HepG2 (cell line): ENCODE results near the gene CD44. TPM values are rescaled to one million over a fixed set of nuclear protein-coding genes. Genes with fewer than 3 reads are reported as not detected.

Source experiments
- ATAC-seq: fragments of 200-7000 bp; cut with Tn5 transposase; 3 replicates; pipeline ENCODE4 v1.9.1; 2020; ENCODE audit warnings: mild to moderate bottlenecking, moderate library complexity
- BruUV-seq: library from RNA; stranded (reverse); fragments of 400-500 nt; replicated peaks from 2 replicates; lab custom pipeline; 2021; lab: Mats Ljungman, UMichigan
- CTCF ChIA-PET: fragments of 300-600 bp; formaldehyde crosslinking; extraction: SDS; loops from one replicate; lab custom pipeline; 2021; ENCODE audit warnings: low total read pairs, inconsistent platforms, low intra/inter-chr PET ratio; lab: Yijun Ruan, JAX
- POLR2A ChIA-PET: fragments of 350-600 bp; sonication (Branson Sonifier 250); formaldehyde crosslinking; loops from one replicate; lab custom pipeline; 2020; ENCODE audit warnings: antibody characterized with exemption, inconsistent platforms; lab: Yijun Ruan, JAX
- DNase-seq: peaks from one replicate; pipeline ENCODE4 v3.0.0-alpha.2; 2015; ENCODE audit warnings: low spot score
- FAIRE-seq: peaks from 3 replicates; lab custom pipeline; 2011; peaks lifted over from hg19 to GRCh38; lab: Jason Lieb, UNC
- H2AFZ ChIP-seq: one replicate; pipeline ENCODE4 v1.6.1; 2011; ENCODE audit warnings: low read length, inconsistent platforms
- H3K27ac ChIP-seq: fragments of 300-600 bp; 3 replicates; pipeline ENCODE4 v1.8.0; 2011; ENCODE audit warnings: mixed run types, mild to moderate bottlenecking, mixed read lengths, low read length, inconsistent platforms; ENCODE audit not compliant: insufficient read depth; ENCODE audit errors: extremely low read length
- H3K27me3 ChIP-seq, 2 experiments: fragments of 200-600 bp in 1 of 2; 2 replicates in 1 of 2; 3 replicates in 1 of 2; pipeline versions ENCODE4 v1.6.0 to v1.8.0; 2011; ENCODE audit warnings: low read length in 2 of 2, mild to moderate bottlenecking in 2 of 2, moderate library complexity in 2 of 2, inconsistent platforms in 1 of 2; ENCODE audit not compliant: insufficient read depth in 2 of 2, control insufficient read depth in 1 of 2
- H3K36me3 ChIP-seq, 2 experiments: fragments of 200-600 bp in 1 of 2; replicated peaks in 1 of 2; 2 replicates in 1 of 2; 3 replicates in 1 of 2; pipeline versions ENCODE4 v1.5.1 to v1.8.0; 2011; ENCODE audit warnings: low read length in 2 of 2, inconsistent platforms in 1 of 2; ENCODE audit not compliant: insufficient read depth in 2 of 2, control insufficient read depth in 1 of 2
- H3K4me1 ChIP-seq: 2 replicates; pipeline ENCODE4 v1.5.1; 2012; ENCODE audit warnings: low read length, inconsistent platforms; ENCODE audit not compliant: insufficient read depth
- H3K4me2 ChIP-seq: 2 replicates; pipeline ENCODE4 v1.6.0; 2011; ENCODE audit warnings: low read depth, low read length, inconsistent platforms
- H3K4me3 ChIP-seq, 3 experiments: fragments of 200-600 bp in 1 of 3; sonication (generic), shearing (Covaris generic) in 1 of 3; replicated peaks in 1 of 3; 2 replicates each; pipeline ENCODE4 v1.5.1; 2011 to 2016; ENCODE audit warnings: low read length in 3 of 3, inconsistent platforms in 2 of 3, low read depth in 2 of 3, mild to moderate bottlenecking in 2 of 3, control low read depth in 1 of 3, mixed read lengths in 1 of 3; ENCODE audit not compliant: insufficient read depth in 1 of 3
- H3K79me2 ChIP-seq: one replicate; pipeline ENCODE4 v1.6.1; 2011; ENCODE audit warnings: low read length, inconsistent platforms; ENCODE audit not compliant: insufficient read depth
- H3K9ac ChIP-seq: 2 replicates; pipeline ENCODE4 v1.6.0; 2011; ENCODE audit warnings: mild to moderate bottlenecking, low read depth, low read length, inconsistent platforms; ENCODE audit not compliant: insufficient read depth
- H3K9me3 ChIP-seq: 2 replicates; pipeline ENCODE4 v1.5.1; 2012; ENCODE audit warnings: mild to moderate bottlenecking, low read length
- H4K20me1 ChIP-seq: 2 replicates; pipeline ENCODE4 v1.6.0; 2011; ENCODE audit warnings: inconsistent platforms, mild to moderate bottlenecking, low read length, moderate library complexity; ENCODE audit not compliant: insufficient read depth
- MXI1 ChIP-seq: IDR thresholded peaks from 3 replicates; pipeline ENCODE4 v1.6.1; 2012; ENCODE audit warnings: low read depth, low read length, inconsistent platforms, borderline replicate concordance
- PRDM10 ChIP-seq: sonication (generic); formaldehyde crosslinking; IDR thresholded peaks from 2 replicates; pipeline ENCODE4 v1.4.0; 2020; ENCODE audit warnings: low read depth, missing genetic modification reagents
- ZNF318 ChIP-seq: sonication (generic); formaldehyde crosslinking; IDR thresholded peaks from 2 replicates; pipeline ENCODE4 v1.4.0; 2020; ENCODE audit warnings: mild to moderate bottlenecking, missing genetic modification reagents
- ZNF441 ChIP-seq: sonication (generic); formaldehyde crosslinking; IDR thresholded peaks from 2 replicates; pipeline ENCODE4 v1.7.0; 2021; ENCODE audit warnings: missing genetic modification reagents, borderline replicate concordance
- WGBS: methylation state at CpG from one replicate; pipeline ENCODE4 v1.1.6; 2017; ENCODE audit warnings: low lambda C conversion rate; 5-methylcytosine and 5-hydroxymethylcytosine counted together
- in situ Hi-C: cut with HindIII; loops from 2 replicates; pipeline ENCODE4 v1.10.0; 2017; ENCODE audit warnings: low pct_unique_long_range_greater_than_20kb; ENCODE audit not compliant: extremely low pct_ligation_motif_present
- intact Hi-C: fragments of 100-400 bp; cut with micrococcal nuclease; formaldehyde crosslinking; loops from one replicate; pipeline ENCODE4 v1.10.0; 2022; ENCODE audit not compliant: unreplicated experiment
- polyA plus RNA-seq, 8 experiments: library from polyadenylated mRNA; depleted of rRNA in 3 of 8; stranded (reverse) in 7 of 8; unstranded in 1 of 8; fragments of >200 nt; fragmentation: Illumina TruSeq in 4 of 8; extraction: Trizol in 4 of 8; gene quantifications; 2 replicates each; pipeline versions ENCODE4 v1.2.1 to v1.2.3, GENCODE V29; 2011 to 2016; ENCODE audit warnings: low read depth in 4 of 8, missing spikeins in 1 of 8, mixed read lengths in 1 of 8; ENCODE audit not compliant: insufficient read depth in 1 of 8
- total RNA-seq, 5 experiments: library from RNA; depleted of rRNA; stranded (reverse); fragments of >200 nt; fragmentation: Illumina TruSeq; extraction: Trizol; gene quantifications; 2 replicates each; pipeline ENCODE4 v1.2.3, GENCODE V29; 2016; ENCODE audit warnings: low read depth in 1 of 5

CD44 gene
- total and polyA plus RNA-seq, 2 of the 13 experiments (the other 11 are each of a cell fraction or from before 2014, with no cell fraction given): 0.02 to 0.11 TPM

- no peak for TF ChIP-seq ZNF441 (CRISPR knock-in tag)
- TF ChIP-seq, all 625 proteins: peak for 0
Measured at GRCh38 chr11:35180317-35181233, 41.6 kb downstream of the CD44 start (continued).

GRCh38 chr11:35182317-35182939 is 43.5 kb downstream of the CD44 start:
- Histone ChIP-seq H2AFZ (no peak overlapping the region), H3K36me3 (no peaks in the 10 kb centered on the region), H3K27me3 (no peaks in the 10 kb centered on the region), H3K9ac (no peak overlapping the region), H3K9me3 (no peaks in the 10 kb centered on the region), H3K4me1 (no peaks in the 10 kb centered on the region), H3K79me2 (no peaks in the 10 kb centered on the region), H3K4me3 (no peak overlapping the region), H4K20me1 (no peaks in the 10 kb centered on the region), H3K27ac (no peak overlapping the region), H3K4me2 (no peak overlapping the region)
- intact Hi-C loops (no loop called here), in situ Hi-C loops (no loop called here)
- FAIRE-seq (no peak), ATAC-seq (no peak), DNase-seq (no peak)
- POLR2A ChIA-PET: no interaction called here
- CTCF ChIA-PET: no interaction called here
- WGBS: 56% methylated on average over 6 of the region's 6 CpGs
- BruUV-seq: no TSS peak
- no peak for TF ChIP-seq ZNF318 (CRISPR knock-in tag)
- no peak for TF ChIP-seq MXI1
- no peak for TF ChIP-seq PRDM10 (CRISPR knock-in tag)
